Mesodermal cell (in vitro differentiated cells): ENCODE data around the gene MAP4.

Experiments
- H3K27ac ChIP-seq: 2 replicates; pipeline ENCODE4 v1.7.0; 2013; ENCODE audit warnings: mild to moderate bottlenecking, low read depth, low read length, moderate library complexity; ENCODE audit not compliant: severe bottlenecking
- H3K36me3 ChIP-seq: 2 replicates; pipeline ENCODE4 v1.7.1; 2013; ENCODE audit warnings: mild to moderate bottlenecking, low read length, moderate library complexity; ENCODE audit not compliant: control insufficient read depth, insufficient read depth
- H3K4me1 ChIP-seq: one replicate; pipeline ENCODE4 v1.7.1; 2013; ENCODE audit warnings: mild to moderate bottlenecking, low read length; ENCODE audit not compliant: insufficient read depth, control insufficient read depth, poor library complexity, severe bottlenecking
- H3K4me3 ChIP-seq: 2 replicates; pipeline ENCODE4 v1.7.0; 2013; ENCODE audit warnings: low read length, control low read depth, mild to moderate bottlenecking; ENCODE audit not compliant: insufficient read depth, poor library complexity, severe bottlenecking; ENCODE audit errors: extremely low read depth
- H3K9me3 ChIP-seq: 2 replicates; pipeline ENCODE4 v1.7.1; 2013; ENCODE audit warnings: mild to moderate bottlenecking, low read length, moderate library complexity; ENCODE audit not compliant: control insufficient read depth
- WGBS, 2 experiments: methylation state at CpG; one replicate each; pipeline ENCODE4 v1.1.5; 2013; ENCODE audit warnings: missing lambda C conversion rate in 2 of 2; ENCODE audit not compliant: insufficient coverage in 2 of 2; 5-methylcytosine and 5-hydroxymethylcytosine counted together

The MAP4 gene

GRCh38 chr3:47882338-47882737, 133.9 kb downstream of the MAP4 start:
- H3K4me1 ChIP-seq: peaks cover 15% of the 10 kb centered on the region
- no peaks in the 10 kb centered on the region for H3K9me3 ChIP-seq
- WGBS, 2 experiments: 92 to 93% methylated on average over 2 of the region's 2 CpGs
- H3K27ac ChIP-seq: no peak overlapping the region
- no peak overlapping the region for H3K4me3 ChIP-seq
- peaks cover 66% of the 10 kb centered on the region for H3K36me3 ChIP-seq

- peak overlapping the region; percentile 7 for H3K27ac ChIP-seq
- no peak overlapping the region for H3K4me3 ChIP-seq
- H3K9me3 ChIP-seq: no peaks in the 10 kb centered on the region
- peaks cover 8% of the 10 kb centered on the region for H3K4me1 ChIP-seq
- H3K36me3 ChIP-seq: peaks cover 74% of the 10 kb centered on the region
Observed at GRCh38 chr3:47877719-47878118, 138.5 kb downstream of the MAP4 start.

GRCh38 chr3:47877290-47877689, 138.9 kb downstream of the MAP4 start:
- no peak overlapping the region for H3K4me3 ChIP-seq
- H3K36me3 ChIP-seq: peaks cover 75% of the 10 kb centered on the region
- peak overlapping the region; percentile 7 for H3K27ac ChIP-seq
- WGBS, 2 experiments: 100% methylated on average over 1 to 2 of the region's 3 CpGs
- peaks cover 8% of the 10 kb centered on the region for H3K4me1 ChIP-seq
- H3K9me3 ChIP-seq: no peaks in the 10 kb centered on the region

DNA sequence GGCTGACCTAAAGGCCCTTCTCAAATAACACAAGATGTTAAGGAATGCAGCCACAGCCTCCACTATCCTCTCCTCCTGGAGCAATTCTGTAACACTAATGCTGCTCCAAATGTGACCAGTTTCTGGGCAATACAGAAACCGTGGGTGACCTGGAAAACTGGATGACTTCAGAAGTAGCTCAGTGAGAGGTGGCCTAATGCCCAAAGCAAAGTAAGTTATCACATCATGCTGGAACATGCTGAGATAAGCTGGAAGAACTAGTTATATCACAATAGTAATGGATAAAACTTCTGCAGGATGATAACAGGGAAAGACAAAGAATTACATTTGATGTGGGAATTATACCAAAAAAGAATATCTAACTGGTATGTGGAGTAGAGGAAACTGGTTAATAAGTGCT, 141.3 kb downstream of the MAP4 start:
- H3K27ac ChIP-seq: no peak overlapping the region
- 100% methylated on average over 1 of the region's 1 CpG for WGBS, 2 experiments
- H3K4me3 ChIP-seq: no peak overlapping the region
- peaks cover 8% of the 10 kb centered on the region for H3K4me1 ChIP-seq
- peaks cover 80% of the 10 kb centered on the region for H3K36me3 ChIP-seq
- H3K9me3 ChIP-seq: no peaks in the 10 kb centered on the region

DNA sequence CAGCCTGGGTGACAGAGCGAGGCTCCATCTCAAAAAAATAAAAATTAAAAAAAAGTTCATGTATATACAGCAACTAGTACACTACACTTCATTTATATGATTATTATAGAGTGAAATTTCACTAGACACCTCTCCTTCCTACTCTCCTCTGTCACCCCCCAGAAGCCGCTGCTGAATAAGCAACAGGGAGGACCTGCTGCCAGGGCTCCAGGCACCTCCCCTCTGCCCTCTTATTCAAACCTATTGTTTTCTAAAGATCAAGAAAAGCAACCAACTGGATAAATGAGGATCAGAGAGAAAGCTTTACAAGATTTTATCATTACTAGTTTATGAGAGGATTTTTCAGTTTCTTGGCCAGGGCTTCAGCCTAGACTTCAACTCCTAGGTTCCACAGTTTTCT, 141.8 kb downstream of the MAP4 start:
- WGBS, 2 experiments: no CpG with 5 or more reads among the region's 2 CpGs
- H3K4me3 ChIP-seq: no peak overlapping the region

DNA sequence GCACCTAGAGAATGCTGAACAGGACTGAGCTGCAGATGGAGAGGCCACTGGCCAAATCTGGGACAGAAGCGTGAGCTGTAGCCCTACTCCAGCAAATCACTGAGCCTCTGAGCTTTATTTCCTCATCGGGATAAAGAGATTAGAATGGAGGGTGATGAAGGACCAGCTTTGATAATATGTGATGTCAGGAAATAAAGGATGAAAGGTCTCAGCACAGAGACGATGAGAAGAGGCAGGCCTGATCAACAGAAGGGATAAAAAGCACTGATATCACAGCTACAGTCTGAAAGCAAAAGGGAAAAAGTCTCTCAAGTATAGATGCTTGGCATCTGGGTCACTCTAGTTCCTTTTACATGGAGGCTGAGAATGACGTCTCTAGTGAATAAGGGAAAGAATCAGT, 143.3 kb downstream of the MAP4 start:
- no peaks in the 10 kb centered on the region for H3K9me3 ChIP-seq
- peaks cover 8% of the 10 kb centered on the region for H3K4me1 ChIP-seq
- 97 to 100% methylated on average over 2 to 3 of the region's 4 CpGs for WGBS, 2 experiments
- peaks cover 97% of the 10 kb centered on the region for H3K36me3 ChIP-seq
- no peak overlapping the region for H3K27ac ChIP-seq
- no peak overlapping the region for H3K4me3 ChIP-seq

More for the DNA sequence above, 141.8 kb downstream of the MAP4 start:
- Histone ChIP-seq H3K9me3 (no peaks in the 10 kb centered on the region), H3K36me3 (peaks cover 84% of the 10 kb centered on the region), H3K4me1 (peaks cover 8% of the 10 kb centered on the region), H3K27ac (no peak overlapping the region)

DNA sequence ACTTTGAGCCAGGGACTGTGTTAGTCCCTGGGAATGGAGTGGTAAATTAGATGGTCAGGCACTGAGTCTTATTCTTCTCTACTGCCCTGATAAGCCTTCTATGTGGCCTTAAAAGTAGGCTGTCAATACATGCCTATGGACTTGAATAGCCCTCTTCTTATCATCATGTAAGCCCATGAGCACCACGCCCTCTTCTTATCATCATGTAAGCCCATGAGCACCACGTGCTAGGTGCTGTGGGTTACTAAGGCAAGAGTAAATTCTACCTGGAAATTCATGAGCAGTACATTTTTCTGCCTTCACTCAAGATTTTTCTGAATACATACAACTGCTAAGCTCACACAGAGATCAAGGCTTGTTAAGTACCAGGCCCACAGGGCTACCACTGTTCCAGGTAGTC, 144.8 kb downstream of the MAP4 start:
- no peak overlapping the region for H3K27ac ChIP-seq
- H3K4me3 ChIP-seq: no peak overlapping the region
- H3K4me1 ChIP-seq: no peaks in the 10 kb centered on the region
- WGBS, 2 experiments: no CpG with 5 or more reads among the region's 2 CpGs
- no peaks in the 10 kb centered on the region for H3K9me3 ChIP-seq
- peaks cover 98% of the 10 kb centered on the region for H3K36me3 ChIP-seq

DNA sequence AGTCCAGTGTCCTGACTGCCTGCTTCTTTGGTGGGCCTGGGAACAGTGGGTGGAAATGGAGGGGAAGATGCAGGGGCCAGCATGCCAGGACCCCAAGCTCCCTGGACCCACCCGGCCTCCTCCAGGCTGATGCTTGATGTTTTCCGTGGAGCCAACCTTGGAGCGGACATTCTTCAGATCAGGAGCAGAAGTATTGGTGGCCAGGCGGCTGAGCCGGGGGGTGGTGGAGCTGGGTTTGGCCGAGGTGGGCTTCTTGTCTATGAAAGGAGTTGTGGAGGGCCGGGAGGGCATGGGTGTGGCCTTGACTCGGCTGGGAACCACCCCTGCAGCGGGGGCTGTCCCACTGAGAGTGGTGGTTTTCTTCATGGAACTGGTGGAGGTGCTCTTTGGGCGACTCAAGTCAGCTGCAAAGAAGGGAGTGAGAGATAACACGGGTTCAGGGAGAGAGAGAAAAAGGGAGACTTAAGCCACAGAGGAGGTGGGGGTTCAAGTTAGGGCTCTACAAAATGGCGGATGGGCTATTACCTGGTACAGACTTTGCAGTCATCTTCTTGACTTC, 145.4 kb downstream of the MAP4 start:
- Histone ChIP-seq H3K36me3 (peaks cover 99% of the 10 kb centered on the region), H3K4me3 (no peak overlapping the region)

DNA sequence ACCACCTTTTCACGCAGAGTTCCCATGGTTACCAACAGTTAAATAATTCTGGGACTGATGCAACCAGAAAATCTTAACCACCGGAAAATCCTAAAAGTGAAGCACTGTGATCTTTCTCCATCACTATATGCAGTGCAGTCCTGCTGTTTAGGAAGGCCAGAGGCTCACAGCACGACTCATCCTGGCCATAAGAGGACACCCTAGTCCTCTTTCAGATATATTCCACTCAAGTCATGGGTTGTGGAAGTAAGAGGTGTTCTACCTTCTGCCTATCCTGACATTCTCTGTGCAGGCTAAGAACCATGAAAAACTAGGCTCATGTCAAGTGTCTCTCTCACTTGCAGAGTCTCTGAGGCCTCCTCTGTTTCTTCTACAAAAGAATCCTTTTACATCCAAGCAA, 146.1 kb downstream of the MAP4 start:
- H3K36me3 ChIP-seq: peaks cover 99% of the 10 kb centered on the region
- H3K4me3 ChIP-seq: no peak overlapping the region
- H3K9me3 ChIP-seq: no peaks in the 10 kb centered on the region
- no peaks in the 10 kb centered on the region for H3K4me1 ChIP-seq
- 96 to 100% methylated on average over 2 of the region's 3 CpGs for WGBS, 2 experiments
- no peak overlapping the region for H3K27ac ChIP-seq

More for the DNA sequence above, 145.4 kb downstream of the MAP4 start:
- no peaks in the 10 kb centered on the region for H3K9me3 ChIP-seq
- WGBS, 2 experiments: 96% methylated on average over 6 to 11 of the region's 12 CpGs
- no peaks in the 10 kb centered on the region for H3K4me1 ChIP-seq
- H3K27ac ChIP-seq: no peak overlapping the region

DNA sequence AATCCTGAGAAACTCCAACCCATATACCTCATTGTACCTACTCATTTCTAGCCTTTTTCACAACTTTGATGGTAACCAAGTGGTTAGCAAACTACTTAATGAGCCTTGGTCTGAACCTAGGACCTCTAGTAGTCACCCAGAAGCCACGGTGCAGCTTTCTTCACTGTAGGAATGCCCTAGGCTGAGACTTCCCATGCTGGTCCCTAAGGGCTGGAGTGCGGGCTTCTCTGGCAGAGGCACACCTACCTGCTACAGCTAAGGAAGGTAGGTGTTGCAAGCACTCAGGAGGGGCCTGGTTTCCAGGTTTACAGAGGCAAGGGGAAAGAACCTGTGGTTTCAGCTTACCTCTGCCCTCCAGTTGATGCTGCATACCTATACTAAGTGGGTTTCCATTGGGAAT, 147.9 kb downstream of the MAP4 start:
- peaks cover 99% of the 10 kb centered on the region for H3K36me3 ChIP-seq
- 100% methylated on average over 1 of the region's 2 CpGs for WGBS, 2 experiments
- no peak overlapping the region for H3K27ac ChIP-seq
- no peak overlapping the region for H3K4me3 ChIP-seq
- no peaks in the 10 kb centered on the region for H3K9me3 ChIP-seq
- no peaks in the 10 kb centered on the region for H3K4me1 ChIP-seq

DNA sequence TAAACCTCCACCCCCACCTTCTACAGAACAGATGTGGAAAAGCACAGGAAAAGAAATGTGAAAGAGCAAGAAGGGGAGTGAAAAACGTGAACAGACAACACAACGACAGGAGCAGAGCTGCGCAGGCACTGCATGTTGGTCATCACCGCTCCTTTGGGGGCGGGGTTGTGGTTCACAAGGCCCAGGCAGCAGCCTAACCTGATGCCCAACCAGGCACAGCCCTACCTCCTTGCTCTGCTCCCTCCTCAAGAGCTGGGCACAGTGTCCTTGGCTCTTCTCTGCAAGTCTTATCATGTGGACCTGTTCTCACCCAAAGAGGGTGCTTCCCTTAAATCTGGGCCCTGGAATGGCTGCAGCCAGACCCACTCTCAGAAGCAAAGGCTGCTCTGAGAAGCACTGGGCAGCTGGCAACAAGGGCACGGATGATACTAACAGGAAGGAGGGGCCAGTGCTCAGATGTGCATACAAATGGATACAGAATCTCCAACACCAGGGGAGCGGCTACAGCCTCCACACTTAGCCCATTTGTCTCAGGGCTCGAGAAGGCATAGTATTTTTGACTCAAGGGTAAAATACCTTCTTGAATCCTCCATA, 148.7 kb downstream of the MAP4 start:
- Histone ChIP-seq H3K9me3 (no peaks in the 10 kb centered on the region), H3K36me3 (peaks cover 99% of the 10 kb centered on the region), H3K27ac (no peak overlapping the region), H3K4me3 (no peak overlapping the region), H3K4me1 (no peaks in the 10 kb centered on the region)
- 90 to 95% methylated on average over 7 to 8 of the region's 8 CpGs for WGBS, 2 experiments
